H1 (cell line): Measurements from ENCODE around the gene ENDOG. TPM values are rescaled to one million over a fixed set of nuclear protein-coding genes. Genes with fewer than 3 reads are reported as not detected.

Experiments
- BACH1 ChIP-seq: IDR thresholded peaks from 2 replicates; pipeline ENCODE4 v1.6.1; 2012; ENCODE audit warnings: low read length, improper control_type of control experiment
- CEBPB ChIP-seq: IDR thresholded peaks from 2 replicates; pipeline ENCODE4 v1.6.1; 2012; ENCODE audit warnings: low read depth, low read length
- CREB1 ChIP-seq: IDR thresholded peaks from 2 replicates; pipeline ENCODE4 v1.6.1; 2012; ENCODE audit warnings: inconsistent platforms
- E2F6 ChIP-seq: IDR thresholded peaks from 2 replicates; pipeline ENCODE4 v1.6.1; 2012; ENCODE audit warnings: inconsistent platforms
- EGR1 ChIP-seq: IDR thresholded peaks from 2 replicates; pipeline ENCODE4 v1.6.1; 2011; ENCODE audit warnings: low read depth, low read length, borderline replicate concordance
- GTF2F1 ChIP-seq: IDR thresholded peaks from 2 replicates; pipeline ENCODE4 v1.6.1; 2012; ENCODE audit warnings: low read depth, low read length, improper control_type of control experiment, borderline replicate concordance
- HDAC2 ChIP-seq, 2 experiments: fragments of 300-600 bp in 1 of 2; sonication (generic) in 1 of 2; IDR thresholded peaks; 2 replicates each; pipeline ENCODE4 v1.6.1; 2011 to 2012; ENCODE audit warnings: low read depth in 2 of 2, low read length in 2 of 2, mild to moderate bottlenecking in 2 of 2, moderate library complexity in 2 of 2, borderline replicate concordance in 1 of 2, inconsistent platforms in 1 of 2
- JUND ChIP-seq: IDR thresholded peaks from 2 replicates; pipeline ENCODE4 v1.6.1; 2011; ENCODE audit warnings: mild to moderate bottlenecking, improper control_type of control experiment, low read length
- KDM5A ChIP-seq: fragments of 200-600 bp; IDR thresholded peaks from 2 replicates; pipeline ENCODE4 v1.7.1; 2012; ENCODE audit warnings: mild to moderate bottlenecking, low read length, inconsistent platforms, mixed read lengths
- POLR2A ChIP-seq, 2 experiments: IDR thresholded peaks; 1 replicate in 1 of 2; 2 replicates in 1 of 2; pipeline ENCODE4 v1.6.1; 2011; ENCODE audit warnings: low read depth in 2 of 2, low read length in 2 of 2, mild to moderate bottlenecking in 2 of 2; ENCODE audit errors: control extremely low read depth in 1 of 2
- POLR2AphosphoS5 ChIP-seq: IDR thresholded peaks from 2 replicates; pipeline ENCODE4 v1.6.1; 2011; ENCODE audit warnings: low read depth, low read length
- POU5F1 ChIP-seq: IDR thresholded peaks from 2 replicates; pipeline ENCODE4 v1.6.1; 2011; ENCODE audit warnings: low read depth, mild to moderate bottlenecking, low read length, moderate library complexity
- SIN3A ChIP-seq, 2 experiments: IDR thresholded peaks in 1 of 2; conservative IDR thresholded peaks in 1 of 2; 2 replicates each; pipeline ENCODE4 v1.6.1; 2011 to 2012; ENCODE audit warnings: low read length in 2 of 2, improper control_type of control experiment in 1 of 2, low read depth in 1 of 2, mild to moderate bottlenecking in 1 of 2
- SIRT6 ChIP-seq: IDR thresholded peaks from one replicate; pipeline ENCODE4 v1.7.1; 2012; ENCODE audit warnings: low read length, inconsistent platforms
- SP1 ChIP-seq: IDR thresholded peaks from 2 replicates; pipeline ENCODE4 v1.6.1; 2011; ENCODE audit warnings: low read depth, low read length
- SRF ChIP-seq: IDR thresholded peaks from 2 replicates; pipeline ENCODE4 v1.6.1; 2011; ENCODE audit warnings: mild to moderate bottlenecking, low read depth, low read length, moderate library complexity
- SUZ12 ChIP-seq: fragments of 200-600 bp; sonication (generic); IDR thresholded peaks from 2 replicates; pipeline ENCODE4 v1.6.1; 2012; ENCODE audit warnings: mild to moderate bottlenecking, inconsistent platforms, low read length, moderate library complexity, mixed read lengths
- USF2 ChIP-seq: IDR thresholded peaks from 2 replicates; pipeline ENCODE4 v1.6.1; 2011; ENCODE audit warnings: low read length, improper control_type of control experiment
- polyA plus RNA-seq, 7 experiments: library from polyadenylated mRNA; depleted of rRNA in 3 of 7; stranded (reverse) in 5 of 7; unstranded in 2 of 7; fragments of >200 nt in 5 of 7; fragments of 200-250 nt in 2 of 7; gene quantifications; 1 replicate in 5 of 7; 2 replicates in 1 of 7; 4 replicates in 1 of 7; pipeline versions ENCODE4 v1.2.1 to v1.2.3, GENCODE V29; 2011 to 2013; ENCODE audit warnings: missing spikeins in 2 of 7, mixed read lengths in 2 of 7
- total RNA-seq: library from RNA; stranded (reverse); fragmentation: NEBNext Ultra II Directional; extraction: Animal tissue kit (Norgen Biotek cat#: 25700); gene quantifications from 2 replicates; pipeline ENCODE4 v1.2.1, GENCODE V29; 2021
- TF ChIP-seq, protein P1 (sequence below): IDR thresholded peaks from 2 replicates; pipeline ENCODE4 v1.6.1; 2012; ENCODE audit warnings: low read length, inconsistent platforms
- TF ChIP-seq, protein P2 (sequence below): IDR thresholded peaks from 2 replicates; pipeline ENCODE4 v1.6.1; 2011; ENCODE audit warnings: low read depth, mild to moderate bottlenecking, low read length; ENCODE audit not compliant: insufficient read depth

Gene ENDOG
- total and polyA plus RNA-seq, 2 of the 8 experiments (the other 6 are each of a cell fraction or from before 2014, with no cell fraction given): 17.5 to 23.4 TPM

GRCh38 chr9:128786681-128787601 is 31.4 kb upstream of the ENDOG start, which contains the start of gene TBC1D13 (continued):
- TF ChIP-seq, protein P1, sequence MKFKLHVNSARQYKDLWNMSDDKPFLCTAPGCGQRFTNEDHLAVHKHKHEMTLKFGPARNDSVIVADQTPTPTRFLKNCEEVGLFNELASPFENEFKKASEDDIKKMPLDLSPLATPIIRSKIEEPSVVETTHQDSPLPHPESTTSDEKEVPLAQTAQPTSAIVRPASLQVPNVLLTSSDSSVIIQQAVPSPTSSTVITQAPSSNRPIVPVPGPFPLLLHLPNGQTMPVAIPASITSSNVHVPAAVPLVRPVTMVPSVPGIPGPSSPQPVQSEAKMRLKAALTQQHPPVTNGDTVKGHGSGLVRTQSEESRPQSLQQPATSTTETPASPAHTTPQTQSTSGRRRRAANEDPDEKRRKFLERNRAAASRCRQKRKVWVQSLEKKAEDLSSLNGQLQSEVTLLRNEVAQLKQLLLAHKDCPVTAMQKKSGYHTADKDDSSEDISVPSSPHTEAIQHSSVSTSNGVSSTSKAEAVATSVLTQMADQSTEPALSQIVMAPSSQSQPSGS: no peak
- peak; percentile 97 for TF ChIP-seq E2F6
- peak; percentile 87 for TF ChIP-seq USF2
- peak; percentile 53; the same call in 1 of the 2 replicates for TF ChIP-seq SP1
- TF ChIP-seq SIN3A (conservative IDR thresholded peaks at IDR 0.05 in 1 of 2, IDR thresholded peaks at IDR 0.05 in 1 of 2; ENCODE audit: low read depth in 1 of 2, low read length in 2 of 2): peak; percentile 28 to 95; a peak in 3 of 4 replicates
- peak; percentile 76 for TF ChIP-seq CREB1
- TF ChIP-seq POLR2AphosphoS5: no peak
- TF ChIP-seq SRF: no peak
- TF ChIP-seq SIRT6: no peak
- peak in 1 of 2 experiments; percentile 76; a peak in 1 of 4 replicates for TF ChIP-seq HDAC2 (IDR thresholded peaks at IDR 0.05; ENCODE audit: borderline replicate concordance in 1 of 2, low read depth in 2 of 2, low read length in 2 of 2)
- 0 out of 2 replicates have a peak, but pooled peaks have one; percentile 61 for TF ChIP-seq GTF2F1
- no peak for TF ChIP-seq SUZ12
- TF ChIP-seq, protein P2, sequence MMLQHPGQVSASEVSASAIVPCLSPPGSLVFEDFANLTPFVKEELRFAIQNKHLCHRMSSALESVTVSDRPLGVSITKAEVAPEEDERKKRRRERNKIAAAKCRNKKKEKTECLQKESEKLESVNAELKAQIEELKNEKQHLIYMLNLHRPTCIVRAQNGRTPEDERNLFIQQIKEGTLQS: peak; percentile 65
- no peak for TF ChIP-seq BACH1
- TF ChIP-seq JUND: no peak
- TF ChIP-seq POLR2A (IDR thresholded peaks at IDR 0.05; ENCODE audit: control extremely low read depth in 1 of 2, low read depth in 2 of 2, low read length in 2 of 2): peak in 1 of 2 experiments; percentile 56; a peak in 2 of 3 replicates
- peak; percentile 61; the same call in 1 of the 2 replicates for TF ChIP-seq EGR1
- TF ChIP-seq CEBPB: peak; percentile 91
- 0 out of 2 replicates have a peak, but pooled peaks have one; percentile 43 for TF ChIP-seq KDM5A
- no peak for TF ChIP-seq POU5F1
